ENCODE measurements around the gene TBC1D20. TPM values are rescaled to one million over a fixed set of nuclear protein-coding genes. Genes with fewer than 3 reads are reported as not detected.
"Not testable (repeated sequence)": the region's sequence is repeated elsewhere in the genome, so short reads cannot be mapped to it uniquely, and the experiment has no call there.

The TBC1D20 gene
- total RNA-seq, 2 experiments from 2014 or later = 30.1 to 30.7 TPM

DNA sequence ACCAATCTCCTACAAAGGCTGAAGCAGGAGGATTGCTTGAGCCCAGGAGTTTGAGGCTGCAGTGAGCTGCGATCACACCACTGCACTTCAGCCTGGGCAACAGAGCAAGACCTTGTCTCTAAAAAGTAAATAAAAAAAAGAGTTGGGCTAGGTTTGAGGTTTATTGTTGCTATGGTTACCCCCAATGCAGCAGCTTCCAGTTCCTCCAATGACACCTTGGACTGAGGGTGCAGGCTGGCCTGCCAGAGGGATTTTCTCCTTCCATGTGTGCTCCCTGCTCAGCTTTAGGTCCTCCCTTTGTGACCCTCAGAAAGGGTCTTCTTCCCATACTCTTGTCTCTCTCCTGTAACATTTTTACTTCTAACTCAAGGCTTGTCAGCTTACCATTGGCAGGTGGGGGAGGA is 10.6 kb upstream of the TBC1D20 start:
- CTCF ChIA-PET = interaction anchor here (0.6 to 1.4 kb wide), 3 partner anchors 20 to 148 kb away, joined by 3 to 4 read pairs (median 3); partner anchors contain the start of gene SOX12
- Mint-ChIP-seq H3K4me1 (ENCODE audit: low read depth) (peaks cover 9% of the 10 kb centered on the region), H3K36me3 (ENCODE audit: low read depth) (peaks cover 26% of the 10 kb centered on the region), H3K27me3 (ENCODE audit: low read depth) (peaks cover 12% of the 10 kb centered on the region), H3K9me3 (ENCODE audit: insufficient read depth) (peaks cover 16% of the 10 kb centered on the region), H3K4me3 (no peak overlapping the region), H3K27ac (no peak overlapping the region)
- ATAC-seq (no peak), DNase-seq (no peak)
- POLR2A ChIA-PET = no interaction called here

- peaks cover 18% of the 10 kb centered on the region for H3K9me3 Mint-ChIP-seq (ENCODE audit: insufficient read depth)
- ATAC-seq = no peak
These were observed 10.0 kb upstream of the TBC1D20 start for GRCh38 chr20:472137-472846.

GRCh38 chr20:469746-470490 is 7.6 kb upstream of the TBC1D20 start:
- CTCF ChIA-PET = no interaction called here
- POLR2A ChIA-PET = interaction anchor here (0.7 kb wide), 1 partner anchor 90 kb away, joined by 3 read pairs; no protein-coding TSS in a partner anchor
- peaks cover 20% of the 10 kb centered on the region for H3K9me3 Mint-ChIP-seq (ENCODE audit: insufficient read depth)
- H3K27me3 Mint-ChIP-seq (ENCODE audit: low read depth) = peaks cover 16% of the 10 kb centered on the region
- H3K36me3 Mint-ChIP-seq (ENCODE audit: low read depth) = peaks cover 22% of the 10 kb centered on the region
- H3K4me3 Mint-ChIP-seq = no peak overlapping the region
- DNase-seq (no peak), ATAC-seq (no peak)
- H3K4me1 Mint-ChIP-seq (ENCODE audit: low read depth) = peaks cover 6% of the 10 kb centered on the region
- no peak overlapping the region for H3K27ac Mint-ChIP-seq

More at GRCh38 chr20:472137-472846, 10.0 kb upstream of the TBC1D20 start:
- H3K27me3 Mint-ChIP-seq (ENCODE audit: low read depth) = peaks cover 15% of the 10 kb centered on the region
- peaks cover 6% of the 10 kb centered on the region for H3K4me1 Mint-ChIP-seq (ENCODE audit: low read depth)
- ChIA-PET POLR2A (no interaction called here), CTCF (interaction anchor here (1.0 to 1.4 kb wide), 3 partner anchors 34 to 147 kb away, joined by 3 to 4 read pairs (median 3); partner anchors contain the start of gene SOX12)
- H3K27ac Mint-ChIP-seq = no peak overlapping the region
- peaks cover 26% of the 10 kb centered on the region for H3K36me3 Mint-ChIP-seq (ENCODE audit: low read depth)
- no peak overlapping the region for H3K4me3 Mint-ChIP-seq
- no peak for DNase-seq

GRCh38 chr20:467755-468154 is 5.4 kb upstream of the TBC1D20 start:
- H3K27me3 Mint-ChIP-seq (ENCODE audit: low read depth) = peaks cover 18% of the 10 kb centered on the region
- POLR2A ChIA-PET = no interaction called here
- H3K27ac Mint-ChIP-seq = no peak overlapping the region
- ATAC-seq (no peak), DNase-seq (no peak)
- CTCF ChIA-PET = interaction anchor here (2.3 kb wide), 1 partner anchor 60 kb away, joined by 6 read pairs; no protein-coding TSS in a partner anchor
- H3K4me3 Mint-ChIP-seq = no peak overlapping the region
- peaks cover 7% of the 10 kb centered on the region for H3K36me3 Mint-ChIP-seq (ENCODE audit: low read depth)
- peaks cover 8% of the 10 kb centered on the region for H3K4me1 Mint-ChIP-seq (ENCODE audit: low read depth)
- peaks cover 20% of the 10 kb centered on the region for H3K9me3 Mint-ChIP-seq (ENCODE audit: insufficient read depth)

GRCh38 chr20:461254-462198 is 807 bp downstream of the TBC1D20 start:
- Mint-ChIP-seq H3K27me3 (ENCODE audit: low read depth) (peaks cover 2% of the 10 kb centered on the region), H3K4me1 (ENCODE audit: low read depth) (peaks cover 46% of the 10 kb centered on the region), H3K4me3 (peak overlapping the region; percentile 87), H3K27ac (peak overlapping the region; percentile 91), H3K9me3 (ENCODE audit: insufficient read depth) (no peaks in the 10 kb centered on the region), H3K36me3 (ENCODE audit: low read depth) (peaks cover 23% of the 10 kb centered on the region)
- ATAC-seq = peak; percentile 46
- ChIA-PET CTCF (interaction anchor here (0.8 to 1.8 kb wide), 7 partner anchors 16 to 107 kb away, joined by 3 to 5 read pairs (median 3); no protein-coding TSS in a partner anchor), POLR2A (interaction anchor here (0.6 to 2.2 kb wide), 4 partner anchors 15 to 81 kb away, joined by 3 to 9 read pairs (median 4); partner anchors contain the start of gene TRIB3)
- peak; percentile 73 for DNase-seq

GRCh38 chr20:460707-461106 is 1.6 kb downstream of the TBC1D20 start:
- no peaks in the 10 kb centered on the region for H3K9me3 Mint-ChIP-seq (ENCODE audit: insufficient read depth)
- CTCF ChIA-PET = interaction anchor here (0.8 to 1.8 kb wide), 6 partner anchors 10 to 98 kb away, joined by 3 to 5 read pairs (median 3); no protein-coding TSS in a partner anchor
- POLR2A ChIA-PET = interaction anchor here (2.2 kb wide), 1 partner anchor 22 kb away, joined by 9 read pairs; no protein-coding TSS in a partner anchor
- peaks cover 23% of the 10 kb centered on the region for H3K36me3 Mint-ChIP-seq (ENCODE audit: low read depth)
- peaks cover 2% of the 10 kb centered on the region for H3K27me3 Mint-ChIP-seq (ENCODE audit: low read depth)
- peak overlapping the region; percentile 37 for H3K27ac Mint-ChIP-seq
- peak overlapping the region; percentile 87 for H3K4me3 Mint-ChIP-seq
- H3K4me1 Mint-ChIP-seq (ENCODE audit: low read depth) = peaks cover 46% of the 10 kb centered on the region
- ATAC-seq = no peak
- no peak for DNase-seq

GRCh38 chr20:460180-460579 is 2.2 kb downstream of the TBC1D20 start:
- ATAC-seq (no peak), DNase-seq (no peak)
- no peak overlapping the region for H3K27ac Mint-ChIP-seq
- peak overlapping the region; percentile 87 for H3K4me3 Mint-ChIP-seq
- peaks cover 23% of the 10 kb centered on the region for H3K36me3 Mint-ChIP-seq (ENCODE audit: low read depth)
- CTCF ChIA-PET = interaction anchor here (1.2 to 1.8 kb wide), 6 partner anchors 9 to 106 kb away, joined by 3 to 6 read pairs (median 4); no protein-coding TSS in a partner anchor
- POLR2A ChIA-PET = no interaction called here
- H3K9me3 Mint-ChIP-seq (ENCODE audit: insufficient read depth) = no peaks in the 10 kb centered on the region
- H3K27me3 Mint-ChIP-seq (ENCODE audit: low read depth) = peaks cover 2% of the 10 kb centered on the region
- H3K4me1 Mint-ChIP-seq (ENCODE audit: low read depth) = peaks cover 46% of the 10 kb centered on the region

DNA sequence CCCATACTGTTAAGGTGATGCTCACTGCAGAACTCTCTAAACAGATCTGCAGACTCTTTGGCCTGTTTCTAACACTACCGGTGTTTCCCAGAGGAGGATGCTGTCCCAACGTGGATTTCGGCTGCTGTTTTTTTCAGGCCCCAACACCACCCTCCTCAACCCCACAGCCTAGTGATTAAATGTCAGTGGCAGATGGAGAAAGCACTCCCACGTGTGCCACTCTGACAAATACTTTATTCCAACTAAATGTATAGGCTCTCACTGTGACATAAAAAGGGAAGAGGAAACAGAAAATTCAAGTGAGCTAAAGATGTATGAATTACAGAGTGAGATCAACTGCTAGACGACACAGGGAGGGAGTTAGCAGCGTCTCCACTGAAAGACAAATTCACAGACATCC is 3.6 kb downstream of the TBC1D20 start:
- H3K4me3 Mint-ChIP-seq = no peak overlapping the region
- H3K4me1 Mint-ChIP-seq (ENCODE audit: low read depth) = peaks cover 50% of the 10 kb centered on the region
- H3K27me3 Mint-ChIP-seq (ENCODE audit: low read depth) = no peaks in the 10 kb centered on the region
- no peaks in the 10 kb centered on the region for H3K9me3 Mint-ChIP-seq (ENCODE audit: insufficient read depth)
- DNase-seq = no peak
- no peak for ATAC-seq
- ChIA-PET POLR2A (no interaction called here), CTCF (interaction anchor here (1.2 to 1.5 kb wide), 4 partner anchors 18 to 105 kb away, joined by 3 to 6 read pairs (median 4); no protein-coding TSS in a partner anchor)
- H3K36me3 Mint-ChIP-seq (ENCODE audit: low read depth) = peaks cover 25% of the 10 kb centered on the region
- no peak overlapping the region for H3K27ac Mint-ChIP-seq

- no peaks in the 10 kb centered on the region for H3K9me3 Mint-ChIP-seq (ENCODE audit: insufficient read depth)
- H3K27ac Mint-ChIP-seq = no peak overlapping the region
- ATAC-seq = no peak
- DNase-seq = no peak
- peaks cover 13% of the 10 kb centered on the region for H3K36me3 Mint-ChIP-seq (ENCODE audit: low read depth)
- CTCF ChIA-PET = no interaction called here
- no peaks in the 10 kb centered on the region for H3K27me3 Mint-ChIP-seq (ENCODE audit: low read depth)
- POLR2A ChIA-PET = no interaction called here
- H3K4me3 Mint-ChIP-seq = no peak overlapping the region
- H3K4me1 Mint-ChIP-seq (ENCODE audit: low read depth) = peaks cover 32% of the 10 kb centered on the region
These were observed 7.4 kb downstream of the TBC1D20 start for GRCh38 chr20:454951-455350.

- CTCF ChIA-PET; H3K9me3 Mint-ChIP-seq (ENCODE audit: insufficient read depth); H3K27me3 Mint-ChIP-seq (ENCODE audit: low read depth); POLR2A ChIA-PET; H3K27ac Mint-ChIP-seq; ATAC-seq; H3K36me3 Mint-ChIP-seq (ENCODE audit: low read depth); DNase-seq; H3K4me3 Mint-ChIP-seq: not testable (repeated sequence)
- H3K4me1 Mint-ChIP-seq (ENCODE audit: low read depth) = peaks cover 20% of the 10 kb centered on the region
These were observed 10.3 kb downstream of the TBC1D20 start for GRCh38 chr20:452021-452420.
